ENCODE results near the gene VEZF1.

VEZF1 gene

DNA sequence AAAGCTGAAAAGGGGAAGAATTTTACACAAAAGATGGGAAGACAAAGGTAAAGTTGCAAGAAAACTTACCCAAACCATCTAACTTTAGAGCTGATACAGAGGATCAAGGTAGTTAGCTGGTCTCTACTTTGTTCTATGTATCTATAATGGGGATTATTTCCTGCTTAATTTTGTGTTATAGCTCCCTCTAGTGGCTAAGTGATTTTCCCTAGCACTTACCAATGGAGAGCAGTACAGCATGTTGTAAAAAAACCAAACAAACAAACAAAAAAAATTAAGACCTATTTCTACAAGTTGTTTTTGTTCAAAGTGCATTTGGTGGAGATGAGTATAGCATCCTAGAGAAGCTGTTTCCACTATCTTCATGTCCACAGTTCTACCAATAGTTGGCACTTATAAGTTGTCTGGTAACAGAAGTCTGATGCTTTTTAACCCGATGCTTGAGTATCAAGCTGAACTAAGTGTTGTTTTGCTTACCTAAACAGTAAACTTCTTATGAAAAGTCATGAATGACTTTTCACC lies 11.5 kb upstream of the VEZF1 start:
- no peak for DNase-seq (ENCODE audit: extremely low read depth in 1 of 2, low read depth in 1 of 2)

DNA sequence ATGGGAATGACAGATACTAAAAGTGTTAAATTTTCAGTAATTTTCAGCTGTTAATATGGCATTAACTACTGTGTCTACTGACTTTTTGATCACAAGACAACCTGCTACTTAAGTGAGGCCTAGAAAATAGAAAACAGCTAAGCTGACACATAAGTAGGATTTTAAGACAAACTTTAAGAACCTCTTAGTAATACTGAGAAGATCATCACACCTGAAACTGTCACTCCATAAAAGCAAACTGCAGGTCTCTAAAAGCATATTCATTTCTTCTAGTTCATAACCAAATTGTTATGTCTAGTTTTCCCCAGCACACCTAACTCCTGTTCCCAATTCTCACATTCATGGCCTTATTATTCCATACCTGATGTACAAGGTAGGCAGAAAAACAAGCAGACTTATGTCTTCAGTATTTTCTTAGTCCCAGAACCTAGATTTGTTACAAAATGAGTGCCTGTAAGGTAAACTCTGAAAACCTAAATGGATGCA lies 11.0 kb upstream of the VEZF1 start:
- no peak for DNase-seq (ENCODE audit: extremely low read depth in 1 of 2, low read depth in 1 of 2)

DNA sequence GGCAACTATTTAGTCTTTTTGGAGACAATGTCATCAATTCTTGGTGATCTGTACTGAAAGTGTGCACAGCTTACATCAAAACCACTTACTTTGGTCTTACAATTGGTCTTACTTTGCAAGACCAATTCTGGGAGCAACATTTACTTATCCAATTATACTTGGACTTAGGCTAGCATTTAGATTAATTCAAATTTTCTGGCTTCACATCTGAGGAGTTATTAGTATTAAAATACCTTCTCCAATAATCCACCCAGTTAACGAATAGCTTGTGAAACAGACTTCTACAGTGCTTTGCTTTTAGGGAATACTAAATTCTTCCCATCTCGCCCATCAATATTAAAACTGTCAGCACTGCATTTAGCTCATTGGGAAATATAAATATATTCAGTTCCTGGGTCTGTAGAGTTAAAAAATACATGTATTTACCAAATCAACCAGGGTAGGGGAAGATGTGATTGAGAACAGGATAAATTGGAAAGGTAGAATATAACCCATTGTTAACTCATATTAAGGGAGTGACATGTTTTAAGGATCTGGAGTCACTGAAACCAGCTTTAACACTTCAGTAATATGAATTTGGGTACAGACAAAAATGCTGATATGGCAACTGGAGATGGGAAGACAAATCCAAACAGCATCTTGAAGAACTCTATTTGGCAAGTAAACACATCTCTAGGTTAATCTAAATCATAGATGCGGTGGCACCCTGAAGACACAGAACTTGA lies 9.2 kb upstream of the VEZF1 start:
- no peak for DNase-seq (ENCODE audit: extremely low read depth in 1 of 2, low read depth in 1 of 2)

DNA sequence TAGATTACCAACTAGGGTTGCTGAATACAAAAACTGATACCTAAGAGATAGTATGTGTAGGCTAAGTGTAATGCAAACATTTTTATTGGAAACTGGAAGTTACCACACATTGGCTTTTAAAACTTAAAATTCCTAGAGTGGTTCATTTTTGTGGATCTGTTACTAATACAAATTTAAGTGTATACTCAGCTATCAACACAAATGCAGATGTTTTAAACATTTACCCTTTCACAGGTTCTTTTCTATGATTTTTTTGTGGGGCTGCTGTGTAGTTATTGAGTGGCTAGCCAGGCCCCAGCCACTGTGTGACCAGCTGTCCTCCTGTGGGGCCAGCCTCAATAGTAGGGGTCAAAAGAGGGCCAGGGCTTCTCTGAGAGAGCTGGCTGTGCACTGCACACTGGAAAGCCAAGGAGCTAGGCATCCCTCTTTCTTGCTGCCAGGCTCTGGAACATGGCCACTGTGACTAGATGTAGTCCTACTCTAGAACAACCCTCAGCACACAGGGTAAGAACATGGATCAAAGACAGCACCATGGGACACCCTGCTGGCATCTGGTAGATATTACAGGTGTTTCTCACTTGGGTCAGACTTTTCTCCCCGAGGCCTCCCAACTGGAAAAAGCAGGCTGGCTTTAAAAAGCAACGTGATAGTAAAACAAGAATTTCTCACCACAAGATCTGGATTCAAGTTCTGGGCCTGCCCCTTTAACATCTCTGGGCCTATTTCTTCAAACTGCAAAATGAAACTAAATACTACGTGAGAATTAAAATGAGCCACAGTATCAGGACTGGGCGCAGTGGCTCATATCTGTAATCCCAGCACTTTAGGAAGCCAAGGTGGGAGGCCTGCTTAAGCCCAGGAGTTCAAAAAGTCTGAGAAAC lies 7.3 kb upstream of the VEZF1 start:
- peak in 1 of 2 donors; percentile 14 for DNase-seq (ENCODE audit: extremely low read depth in 1 of 2, low read depth in 1 of 2)

DNA sequence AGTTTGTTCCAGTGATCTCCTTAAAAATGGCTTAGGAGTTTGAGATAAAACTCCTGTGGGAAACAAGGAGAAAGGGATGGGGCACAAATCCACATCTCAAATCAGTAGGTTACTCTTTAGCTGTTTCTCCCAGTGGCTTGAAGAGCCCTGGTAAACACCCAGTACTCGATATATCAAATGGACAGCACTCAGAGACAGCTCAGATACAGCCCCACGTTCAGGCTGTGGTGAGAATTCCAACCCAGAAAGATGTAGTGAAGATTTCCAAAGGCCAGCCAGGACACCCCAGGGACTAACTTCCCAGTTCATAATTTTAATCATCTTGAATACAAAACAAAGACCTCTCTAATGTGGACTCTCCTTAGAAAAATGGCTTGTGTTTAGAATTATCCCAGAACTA lies 6.4 kb upstream of the VEZF1 start:
- no peak for DNase-seq (ENCODE audit: extremely low read depth in 1 of 2, low read depth in 1 of 2)

DNA sequence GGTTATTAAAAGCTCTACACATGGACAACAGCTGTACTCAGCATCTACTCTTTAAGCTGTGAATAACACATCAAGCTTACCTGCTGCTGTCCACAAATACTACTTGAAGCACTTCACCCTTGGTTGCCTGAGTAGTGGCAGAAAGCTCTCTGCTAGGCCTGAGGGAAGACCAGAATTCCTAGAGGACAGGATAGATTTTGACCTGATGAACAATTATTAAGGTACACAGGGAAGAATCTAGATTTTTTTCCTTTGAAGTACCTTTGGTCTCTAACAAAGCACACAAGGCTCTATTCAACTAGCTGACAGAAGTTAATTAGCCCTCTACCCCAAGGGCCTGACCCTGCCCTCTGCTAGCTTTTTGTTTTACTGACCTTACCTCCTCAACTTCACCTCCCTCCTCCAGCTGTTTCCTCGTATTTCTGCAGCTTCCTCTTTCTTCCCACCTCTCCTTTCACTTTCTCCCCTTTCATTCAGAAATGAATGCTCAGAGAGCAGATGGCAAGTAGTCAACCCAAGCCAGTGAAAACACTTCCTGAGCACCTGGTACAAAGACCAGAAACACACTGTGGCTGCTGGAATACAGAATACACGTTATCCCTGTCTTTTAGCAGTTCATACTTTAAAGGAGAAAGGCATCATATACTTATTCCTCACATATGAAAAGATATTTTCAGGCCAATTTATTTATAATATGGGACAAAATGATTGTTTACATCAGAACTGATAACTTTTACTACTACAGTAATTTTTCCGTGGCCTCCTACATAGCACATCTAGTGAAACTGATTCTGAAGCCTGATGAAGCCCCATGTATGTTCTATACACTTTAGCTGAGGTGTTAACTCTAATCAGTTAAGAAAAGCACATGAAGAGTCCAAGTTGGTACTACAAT lies 5.7 kb upstream of the VEZF1 start:
- no peak for DNase-seq (ENCODE audit: extremely low read depth in 1 of 2, low read depth in 1 of 2)

DNA sequence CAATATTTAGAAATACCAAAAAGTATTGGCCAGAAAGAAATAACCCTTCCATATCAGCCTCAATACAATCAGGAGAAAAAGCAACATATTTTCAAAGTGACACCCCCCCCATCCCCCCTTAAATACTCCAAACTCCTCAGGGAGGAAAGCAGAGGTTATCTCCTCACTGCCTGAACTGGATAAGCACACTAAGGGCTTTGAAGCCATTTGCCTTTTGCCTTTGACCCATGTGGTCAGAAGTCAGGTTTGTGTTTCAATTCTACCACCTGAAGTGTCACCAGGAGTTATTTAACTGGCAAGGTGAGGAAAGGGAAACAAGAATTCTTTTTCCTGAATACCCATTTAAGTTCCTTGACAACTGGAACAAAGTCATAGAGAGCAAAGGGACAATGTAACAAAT lies 3.5 kb upstream of the VEZF1 start:
- DNase-seq (ENCODE audit: extremely low read depth in 1 of 2, low read depth in 1 of 2): no peak

DNA sequence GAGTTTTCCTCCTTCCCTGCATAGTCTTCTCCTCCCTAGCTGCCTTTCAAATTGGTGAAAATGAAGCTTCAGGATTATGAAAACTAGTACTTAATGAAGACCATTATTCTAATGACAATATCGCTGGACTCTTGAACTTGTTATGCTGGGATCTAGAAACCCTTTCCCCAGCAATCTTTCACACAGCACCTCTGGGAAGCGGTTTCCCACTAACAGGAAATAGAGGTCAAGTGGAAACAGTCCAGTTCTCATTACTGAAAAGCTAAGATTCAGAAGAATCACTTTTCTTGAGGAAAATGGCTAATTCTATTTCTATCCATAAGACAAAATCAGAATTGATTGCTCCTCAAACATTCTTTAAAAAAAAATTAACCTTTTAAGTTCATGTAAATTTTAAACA lies 2.0 kb upstream of the VEZF1 start:
- no peak for DNase-seq (ENCODE audit: extremely low read depth in 1 of 2, low read depth in 1 of 2)

DNA sequence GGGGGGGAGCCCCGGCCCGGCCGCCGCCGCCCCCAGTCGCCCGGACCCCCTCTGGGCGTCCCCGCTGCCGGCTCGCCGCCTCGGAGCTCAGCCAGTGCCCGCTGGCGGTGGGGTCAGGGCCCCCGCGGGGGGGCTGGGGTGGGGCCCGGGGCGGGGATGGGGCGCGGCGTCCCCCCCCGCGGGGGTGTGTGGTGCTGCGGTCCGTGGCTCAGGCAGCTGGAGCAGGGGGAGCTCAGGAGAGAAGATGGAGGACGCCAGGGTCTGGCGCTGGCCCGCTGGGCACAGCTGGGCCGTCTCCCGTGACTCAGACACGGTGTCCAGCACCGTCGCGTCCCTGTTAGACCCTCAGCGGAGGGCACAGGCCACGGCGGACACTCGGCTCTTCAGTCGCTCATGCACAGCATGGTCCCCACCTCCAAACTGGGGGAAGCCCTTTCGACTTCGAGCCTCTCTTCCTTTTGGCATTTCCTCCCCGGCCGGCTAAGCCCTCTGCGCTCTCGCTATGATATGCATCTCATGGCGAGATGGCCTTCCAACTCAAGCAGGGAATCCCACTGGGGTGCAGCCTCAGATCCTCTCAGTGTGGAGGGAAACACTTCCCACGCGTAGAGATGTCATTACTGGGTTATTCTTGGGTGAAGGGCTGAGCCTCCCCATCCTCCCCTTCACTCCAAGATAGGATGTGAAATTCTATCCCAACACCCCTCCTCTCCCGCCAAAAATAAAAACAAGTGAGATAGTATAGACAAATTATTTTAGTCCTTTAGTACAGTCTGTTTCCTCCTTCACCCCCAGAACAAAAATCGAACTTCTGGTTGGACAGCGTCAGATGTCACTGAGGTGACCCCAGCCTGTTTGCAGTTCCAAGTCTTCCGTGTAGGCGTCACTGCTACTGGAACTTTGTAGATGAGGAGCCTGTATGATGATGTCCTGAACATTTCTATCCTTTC lies 522 bp upstream of the VEZF1 start:
- DNase-seq (ENCODE audit: extremely low read depth in 1 of 2, low read depth in 1 of 2): peak in 1 of 2 donors; percentile 57

DNA sequence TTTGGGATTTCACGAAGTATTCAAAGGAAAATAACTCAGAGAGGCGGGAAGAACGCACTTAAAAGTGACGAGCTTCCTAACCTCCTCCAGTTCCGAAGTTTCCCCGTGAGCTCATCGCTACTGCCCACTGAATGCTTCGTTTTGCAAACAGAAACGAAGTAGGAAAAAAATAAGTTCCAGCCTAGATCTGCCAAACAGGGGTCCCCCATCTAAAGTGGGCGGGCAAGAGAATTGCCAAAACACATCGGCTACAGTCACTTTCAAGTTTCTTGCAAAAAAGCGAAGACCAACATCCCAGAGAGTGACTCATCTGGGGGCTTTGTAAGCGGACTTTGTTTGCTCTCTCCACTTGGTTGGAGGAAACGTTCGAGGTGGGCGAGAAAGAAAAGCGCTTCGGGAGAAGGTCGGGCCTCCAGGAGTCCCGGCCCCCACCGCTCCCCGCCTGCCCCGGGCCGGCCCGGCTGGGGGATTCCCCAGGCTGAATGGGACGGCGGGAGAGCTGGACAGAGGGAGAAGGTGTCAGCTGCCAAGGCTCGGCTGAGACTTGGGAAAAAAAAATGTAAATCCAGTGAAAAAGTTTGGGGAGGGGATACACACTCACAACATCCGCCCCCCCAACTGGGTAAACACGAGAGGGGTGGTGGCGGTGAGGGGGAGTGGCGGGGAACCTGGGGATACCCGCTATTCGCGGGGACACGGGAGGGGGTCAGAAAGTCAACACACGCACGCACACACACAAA lies 1.0 kb downstream of the VEZF1 start:
- DNase-seq (ENCODE audit: extremely low read depth in 1 of 2, low read depth in 1 of 2): peak in 1 of 2 donors; percentile 16

DNA sequence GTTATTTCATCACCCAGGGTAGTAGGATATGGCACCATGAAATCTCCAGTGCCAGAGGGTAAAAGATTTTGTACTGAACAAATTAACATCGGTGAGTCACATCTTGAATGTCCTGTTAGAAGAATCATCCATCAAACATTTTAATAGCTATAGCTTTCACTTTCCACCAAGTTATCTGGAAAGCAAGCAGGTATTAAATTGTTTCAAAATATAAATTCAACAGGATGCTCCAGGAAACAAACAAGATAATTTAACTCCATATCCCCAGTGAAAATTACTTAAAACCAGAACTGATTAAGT lies 2.4 kb downstream of the VEZF1 start:
- DNase-seq (ENCODE audit: extremely low read depth in 1 of 2, low read depth in 1 of 2): no peak

DNA sequence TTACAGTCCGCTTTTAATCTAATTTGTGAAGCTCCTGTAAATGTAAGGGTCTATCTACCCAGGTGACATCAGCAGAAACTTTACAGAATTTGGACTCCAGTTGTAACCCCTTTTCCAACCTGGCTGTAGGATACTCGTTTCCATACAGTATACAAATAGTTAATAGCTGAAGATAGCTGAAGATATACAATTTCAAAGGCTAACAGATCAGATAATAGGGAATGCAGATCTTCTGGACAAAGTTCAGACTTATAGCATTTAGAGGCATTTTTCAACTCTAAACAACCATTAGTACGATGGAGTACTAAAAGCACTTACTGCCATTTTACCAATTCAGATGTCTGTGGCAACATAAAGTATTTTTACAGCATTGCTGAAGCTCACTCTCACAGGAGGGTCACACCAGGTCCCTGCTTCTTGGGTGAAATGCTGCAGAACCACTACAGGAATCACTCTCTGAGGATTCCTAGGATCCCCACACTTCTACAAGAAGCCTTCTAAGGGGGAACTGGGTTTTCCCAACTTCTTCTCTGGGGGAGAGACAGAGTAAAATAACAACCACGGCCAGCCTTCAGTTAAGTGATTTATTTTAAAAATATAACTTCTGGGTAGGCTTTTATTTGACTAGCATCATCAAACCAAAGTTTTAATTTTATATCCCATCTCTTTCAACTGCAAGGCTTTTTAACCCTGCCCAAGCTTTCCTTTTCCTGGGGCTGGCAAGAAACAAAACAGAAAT lies 2.9 kb downstream of the VEZF1 start:
- DNase-seq (ENCODE audit: extremely low read depth in 1 of 2, low read depth in 1 of 2): no peak

DNA sequence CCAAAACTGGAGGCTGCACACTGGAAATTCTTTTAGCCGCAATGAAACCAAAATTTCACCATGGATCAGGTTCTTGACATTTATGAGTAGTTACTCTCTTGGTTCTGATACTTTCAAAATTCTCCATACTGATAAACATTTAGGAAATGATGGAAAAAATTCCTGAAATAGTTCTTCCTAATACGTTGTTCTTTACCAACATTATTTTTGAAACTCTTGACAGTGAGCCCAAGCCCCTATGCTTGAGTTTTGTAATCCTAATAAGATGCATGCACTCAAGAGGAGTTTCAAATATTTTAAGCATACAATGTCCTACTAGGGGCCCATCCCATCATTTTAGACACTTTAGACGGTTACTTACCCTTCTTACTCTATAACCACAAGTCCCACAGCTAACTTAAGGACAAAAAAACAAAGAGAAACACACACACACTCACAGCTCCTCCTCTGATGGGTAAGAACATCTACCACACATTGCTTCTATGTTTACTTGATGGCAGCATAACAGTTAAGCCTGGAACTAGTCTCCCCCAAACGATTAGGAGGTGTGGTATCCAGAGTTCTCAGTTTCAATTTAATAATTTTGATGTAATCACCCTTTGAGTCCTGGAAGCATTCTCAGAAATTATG lies 3.7 kb downstream of the VEZF1 start:
- DNase-seq (ENCODE audit: extremely low read depth in 1 of 2, low read depth in 1 of 2): no peak

DNA sequence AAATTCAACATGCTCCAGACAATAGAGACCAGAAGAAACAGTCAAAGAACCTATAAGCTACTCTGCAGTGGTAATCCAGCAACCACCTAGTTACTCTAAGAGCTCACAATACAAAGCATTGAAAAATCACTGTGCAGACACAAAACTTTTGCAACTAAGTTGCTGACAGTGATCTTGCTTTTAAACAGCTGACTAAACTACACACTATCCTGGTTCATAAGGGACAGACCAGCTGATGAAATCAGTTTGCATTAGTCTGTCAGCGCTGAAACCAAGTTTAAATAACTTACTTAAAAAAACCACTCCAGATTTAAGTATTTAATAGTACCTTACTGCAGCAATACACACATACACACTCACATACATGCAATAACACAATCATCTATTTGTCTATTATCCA lies 4.6 kb downstream of the VEZF1 start:
- no peak for DNase-seq (ENCODE audit: extremely low read depth in 1 of 2, low read depth in 1 of 2)

DNA sequence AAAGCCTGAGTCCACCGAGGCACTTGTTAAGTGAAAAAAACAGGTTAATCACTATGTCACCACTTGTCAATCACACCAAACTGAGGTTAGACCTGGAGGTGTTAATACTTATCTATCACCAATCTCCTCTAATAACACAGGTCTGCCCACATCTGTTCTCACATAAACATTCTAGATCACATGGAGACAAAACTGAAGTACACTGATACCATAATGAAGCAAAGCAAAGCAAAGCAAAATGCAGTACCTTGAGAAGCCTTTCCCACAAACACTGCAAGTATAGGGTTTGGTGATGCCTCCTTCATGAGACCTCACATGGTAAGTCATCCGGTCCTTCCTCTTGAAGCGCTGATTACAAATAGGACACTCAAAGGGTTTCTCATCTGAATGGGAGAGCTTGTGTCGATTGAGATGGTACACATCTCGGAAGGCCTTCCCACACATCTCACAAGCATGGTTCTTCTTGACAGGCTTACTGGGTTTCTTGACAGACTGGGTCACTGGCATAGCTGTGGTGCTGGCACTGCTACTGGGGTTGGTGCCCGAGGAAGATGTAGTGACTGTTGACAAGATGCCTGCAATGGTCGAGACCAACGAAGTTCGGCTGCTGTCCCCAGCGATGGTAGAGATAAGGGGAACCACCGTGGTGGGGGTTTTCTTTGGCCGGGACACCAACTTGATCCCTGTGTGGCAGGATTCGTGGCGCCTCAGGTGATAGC lies 5.4 kb downstream of the VEZF1 start:
- no peak for DNase-seq (ENCODE audit: extremely low read depth in 1 of 2, low read depth in 1 of 2)

DNA sequence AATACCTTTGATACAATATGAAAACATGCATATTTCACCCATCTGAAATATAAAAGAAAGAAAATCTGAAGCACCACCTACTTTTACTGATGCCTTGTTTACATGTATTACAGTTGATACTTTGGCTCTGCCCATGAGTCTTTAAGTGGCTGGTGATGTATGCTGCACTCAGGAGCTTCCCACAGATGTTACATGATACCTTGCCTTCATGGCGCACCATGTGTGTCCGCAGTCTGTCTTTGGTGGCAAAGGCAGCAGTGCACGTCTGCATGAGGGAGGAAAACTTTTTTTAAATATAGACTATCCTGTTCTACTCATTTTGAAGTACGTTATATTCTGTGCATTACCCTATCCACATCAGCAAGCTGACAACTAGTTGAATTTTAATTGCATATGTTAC lies 7.5 kb downstream of the VEZF1 start:
- no peak for DNase-seq (ENCODE audit: extremely low read depth in 1 of 2, low read depth in 1 of 2)

DNA sequence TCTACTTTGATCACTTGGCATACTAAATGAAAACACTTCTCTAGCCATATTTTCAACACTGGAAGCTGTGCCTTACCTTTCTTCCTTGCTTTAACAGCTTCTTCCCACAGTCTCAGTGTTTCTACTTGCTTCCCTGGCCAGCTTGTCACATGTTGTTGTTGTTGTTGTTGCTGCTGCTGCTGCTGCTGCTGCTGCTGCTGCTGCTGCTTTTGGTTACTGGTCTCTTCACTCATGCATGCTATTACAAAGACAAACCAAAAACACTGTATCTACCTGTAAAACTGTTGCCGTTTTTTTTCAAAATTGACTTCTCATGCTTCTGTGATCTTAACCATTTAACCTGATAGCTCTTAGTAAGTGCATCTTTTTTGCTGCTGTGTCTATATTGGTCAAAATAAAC lies 9.0 kb downstream of the VEZF1 start:
- DNase-seq (ENCODE audit: extremely low read depth in 1 of 2, low read depth in 1 of 2): no peak

DNA sequence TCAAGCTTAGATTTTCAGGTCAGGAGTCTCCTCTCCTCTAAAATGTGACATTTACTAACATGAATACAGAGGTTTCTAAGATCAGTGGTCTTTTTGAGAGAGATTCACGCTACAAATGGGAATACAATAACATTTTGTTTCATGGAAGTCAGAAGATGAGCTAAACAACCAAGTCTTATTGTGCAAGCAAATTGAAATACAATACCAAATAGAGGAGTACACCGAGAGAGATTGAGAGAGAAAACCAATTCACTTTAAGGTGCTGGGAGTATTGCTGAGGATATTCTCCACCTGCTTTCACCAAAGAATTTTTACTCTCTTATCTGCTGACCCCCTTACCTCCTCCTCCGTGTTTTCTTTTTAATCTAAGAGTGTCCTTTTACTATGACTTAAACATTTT lies 11.5 kb downstream of the VEZF1 start:
- DNase-seq (ENCODE audit: extremely low read depth in 1 of 2, low read depth in 1 of 2): no peak
